T-cell (primary cell): ENCODE measurements around the gene UPF3A. TPM values are rescaled to one million over a fixed set of nuclear protein-coding genes. Genes with fewer than 3 reads are reported as not detected.
"Not testable (repeated sequence)": the region's sequence is repeated elsewhere in the genome, so short reads cannot be mapped to it uniquely, and the experiment has no call there.

Source experiments
- ATAC-seq, 4 experiments: fragments of 200-7000 bp in 3 of 4; fragments of 150-1000 bp in 1 of 4; cut with Tn5 transposase; replicated peaks in 1 of 4; 1 replicate in 3 of 4; 2 replicates in 1 of 4; pipeline ENCODE4 v1.10.0; 2021; ENCODE audit warnings: moderate library complexity in 3 of 4, mild to moderate bottlenecking in 2 of 4, moderate number of reproducible peaks in 1 of 4
- CTCF ChIA-PET, 2 donors: fragments of 300-600 bp; sonication (Branson Sonifier 250); formaldehyde crosslinking; loops; one replicate each; lab custom pipeline; 2022; ENCODE audit warnings: antibody characterized with exemption in 2 of 2; lab: Charles Lee
- POLR2A ChIA-PET, 2 donors: fragments of 300-600 bp; sonication (Branson Sonifier 250); formaldehyde crosslinking; loops; one replicate each; lab custom pipeline; 2022; ENCODE audit warnings: antibody characterized with exemption in 2 of 2; lab: Charles Lee
- DNase-seq, 35 experiments: peaks; one replicate each; pipeline versions ENCODE4 v3.0.0 to v3.0.0-alpha.2; 2013 to 2023
- H3K27ac ChIP-seq: one replicate; pipeline ENCODE4 v1.5.1; 2013; ENCODE audit warnings: low read length
- H3K27me3 ChIP-seq, 2 experiments: replicated peaks in 1 of 2; 1 replicate in 1 of 2; 2 replicates in 1 of 2; pipeline versions ENCODE4 v1.6.1 to v1.7.0; 2013; ENCODE audit warnings: low read length in 1 of 2, mixed read lengths in 1 of 2; ENCODE audit not compliant: control insufficient read depth in 2 of 2, insufficient read depth in 2 of 2; ENCODE audit errors: extremely low read depth in 1 of 2
- H3K36me3 ChIP-seq, 2 donors: 1 replicate in 1 of 2; 2 replicates in 1 of 2; pipeline versions ENCODE4 v1.6.1 to v1.7.0; 2013; ENCODE audit warnings: low read length in 1 of 2; ENCODE audit not compliant: control insufficient read depth in 2 of 2, insufficient read depth in 1 of 2; ENCODE audit errors: extremely low read depth in 1 of 2
- H3K4me1 ChIP-seq, 2 experiments: 1 replicate in 1 of 2; 2 replicates in 1 of 2; pipeline versions ENCODE4 v1.6.1 to v1.7.0; 2013; ENCODE audit warnings: low read length in 2 of 2, mixed read lengths in 1 of 2; ENCODE audit not compliant: insufficient read depth in 2 of 2, control insufficient read depth in 1 of 2; ENCODE audit errors: extremely low read depth in 1 of 2
- H3K4me3 ChIP-seq, 2 donors: 1 replicate in 1 of 2; 2 replicates in 1 of 2; pipeline versions ENCODE4 v1.5.1 to v1.7.0; 2013; ENCODE audit warnings: mild to moderate bottlenecking in 2 of 2, low read length in 1 of 2, moderate library complexity in 1 of 2; ENCODE audit not compliant: control insufficient read depth in 1 of 2; ENCODE audit errors: extremely low read depth in 1 of 2
- H3K9me3 ChIP-seq: 2 replicates; pipeline ENCODE4 v1.7.0; 2013
- H3K27ac Mint-ChIP-seq, 2 donors: one replicate each; pipeline ENCODE4 v1.8.0; 2020 to 2021; ENCODE audit warnings: mild to moderate bottlenecking in 2 of 2, mixed read lengths in 2 of 2
- H3K27me3 Mint-ChIP-seq, 2 donors: one replicate each; pipeline ENCODE4 v1.8.0; 2021 to 2022; ENCODE audit warnings: mixed read lengths in 2 of 2
- H3K36me3 Mint-ChIP-seq: one replicate; pipeline ENCODE4 v1.8.0; 2021; ENCODE audit warnings: mixed read lengths
- H3K4me1 Mint-ChIP-seq, 3 donors: one replicate each; pipeline ENCODE4 v1.8.0; 2020 to 2022; ENCODE audit warnings: mixed read lengths in 3 of 3, mild to moderate bottlenecking in 1 of 3
- H3K4me3 Mint-ChIP-seq, 3 donors: one replicate each; pipeline ENCODE4 v1.8.0; 2020 to 2022; ENCODE audit warnings: mild to moderate bottlenecking in 3 of 3, mixed read lengths in 3 of 3, moderate library complexity in 3 of 3
- H3K9me3 Mint-ChIP-seq, 3 donors: one replicate each; pipeline ENCODE4 v1.8.0; 2020 to 2022; ENCODE audit warnings: mixed read lengths in 3 of 3
- WGBS: methylation state at CpG from one replicate; pipeline ENCODE4 v1.1.5; 2013; ENCODE audit warnings: missing lambda C conversion rate; ENCODE audit not compliant: insufficient coverage; 5-methylcytosine and 5-hydroxymethylcytosine counted together
- total RNA-seq, 35 experiments: library from RNA in 6 of 35; stranded (reverse) in 6 of 35; fragments of 120-200 nt in 1 of 35; gene quantifications; one replicate each; pipeline versions ENCODE4 v1.2.1 to v1.2.4 and lab custom pipeline; 2013 to 2026

Gene UPF3A
- total RNA-seq, 5 donors from 2014 or later (not counting 1 experiment from before 2014, with no cell fraction given) = 40.5 to 105 (median 68.0) TPM

DNA sequence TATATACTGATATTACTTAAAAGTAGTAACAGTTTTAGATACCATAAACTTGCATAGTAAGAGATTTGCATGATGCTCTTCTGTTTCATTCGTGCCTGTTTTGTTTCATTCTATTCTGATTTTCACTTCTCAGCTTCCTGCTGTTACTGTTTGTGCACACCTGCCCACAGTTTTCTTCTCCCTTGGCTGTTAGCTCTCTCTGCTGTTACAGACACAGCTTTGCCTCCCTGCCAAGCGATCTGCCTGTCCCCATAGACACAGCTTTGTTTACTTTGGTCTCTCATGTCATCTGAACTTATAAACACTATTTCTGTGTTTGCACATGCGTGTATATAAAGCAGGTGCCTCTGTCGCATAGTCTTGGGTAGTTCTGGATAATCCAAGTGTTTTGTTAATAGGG lies 21.4 kb upstream of the UPF3A start:
- ChIA-PET POLR2A (no interaction called here), CTCF (no interaction called here)
- peaks cover 66% of the 10 kb centered on the region for H3K36me3 Mint-ChIP-seq
- Histone ChIP-seq H3K9me3 (no peaks in the 10 kb centered on the region), H3K36me3 (peaks cover 5 to 68% of the 10 kb centered on the region in 2 donors), H3K4me3 (no peak overlapping the region), H3K27me3 (no peaks in the 10 kb centered on the region), H3K4me1 (peaks cover 10 to 30% of the 10 kb centered on the region in 2 experiments), H3K27ac (no peak overlapping the region)
- H3K27me3 Mint-ChIP-seq = no peaks in the 10 kb centered on the region
- H3K4me1 Mint-ChIP-seq = peaks cover 29 to 44% (median 41%) of the 10 kb centered on the region in 3 donors
- no peaks in the 10 kb centered on the region for H3K9me3 Mint-ChIP-seq
- no peak overlapping the region for H3K27ac Mint-ChIP-seq
- ATAC-seq (no peak), DNase-seq (no peak)
- no peak overlapping the region for H3K4me3 Mint-ChIP-seq
- WGBS = 95% methylated on average over 3 of the region's 4 CpGs

DNA sequence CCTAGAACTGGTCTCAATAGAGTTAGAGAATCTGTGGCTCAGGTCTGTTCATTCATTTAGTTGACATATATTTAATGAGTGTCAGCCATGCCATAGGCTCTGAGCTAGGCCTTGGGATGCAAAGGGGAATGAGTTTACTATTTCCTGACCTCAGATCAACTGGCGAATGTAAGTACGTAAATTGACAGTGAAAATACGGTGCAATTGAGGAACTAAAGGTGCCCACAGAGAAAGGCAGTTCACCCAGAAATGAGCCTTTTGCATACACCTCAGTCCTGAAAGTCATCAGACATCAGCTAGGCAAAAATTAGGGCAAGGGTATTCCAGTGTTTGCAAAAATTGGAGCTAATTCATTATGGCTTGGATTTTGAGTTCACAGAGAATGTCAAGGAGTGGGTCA lies 20.6 kb upstream of the UPF3A start:
- 70% methylated on average over 3 of the region's 3 CpGs for WGBS
- peaks cover 10 to 32% of the 10 kb centered on the region in 2 experiments for H3K4me1 ChIP-seq
- H3K4me3 Mint-ChIP-seq = no peak overlapping the region

DNA sequence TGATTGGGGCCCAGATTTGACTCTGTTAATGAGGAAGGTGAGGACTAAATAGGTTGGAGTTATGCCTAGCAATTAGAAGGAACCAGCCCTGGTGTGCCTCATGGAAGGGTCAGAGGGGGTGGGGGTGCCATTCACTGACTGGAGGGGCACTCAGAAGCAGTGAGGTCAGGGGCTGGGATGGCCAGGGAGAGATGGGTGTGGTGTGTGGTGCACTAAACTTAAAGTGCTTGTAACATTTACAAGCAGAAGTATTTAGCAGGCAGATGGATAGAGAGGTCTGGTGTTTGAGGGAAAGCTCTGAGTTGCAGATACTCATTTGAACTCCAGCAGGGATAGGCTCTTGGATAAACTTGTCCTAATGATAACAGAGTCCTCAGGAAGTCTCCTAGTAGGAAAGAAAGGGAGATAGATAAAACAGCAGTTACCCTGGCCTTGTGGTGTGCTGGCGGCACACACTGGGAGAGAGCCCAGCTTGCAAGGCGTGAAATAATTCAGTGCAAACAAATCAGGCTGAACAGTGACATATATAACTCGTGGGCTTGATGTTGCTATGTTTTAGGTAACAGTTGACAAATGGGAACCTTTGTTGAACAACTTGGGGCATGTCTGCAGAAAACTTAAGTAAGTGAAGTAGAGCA lies 20.0 kb upstream of the UPF3A start:
- H3K27me3 Mint-ChIP-seq = no peaks in the 10 kb centered on the region
- H3K4me1 Mint-ChIP-seq = peaks cover 29 to 52% (median 42%) of the 10 kb centered on the region in 3 donors
- Histone ChIP-seq H3K27ac (no peak overlapping the region), H3K27me3 (no peaks in the 10 kb centered on the region), H3K36me3 (peaks cover 0 to 66% of the 10 kb centered on the region in 2 donors), H3K4me1 (peaks cover 10 to 38% of the 10 kb centered on the region in 2 experiments), H3K4me3 (no peak overlapping the region), H3K9me3 (no peaks in the 10 kb centered on the region)
- POLR2A ChIA-PET = interaction anchor here in 1 of 2 donors (0.6 kb wide), 1 partner anchor 35 kb away, joined by 3 read pairs; no protein-coding TSS in a partner anchor
- H3K27ac Mint-ChIP-seq = peak overlapping the region; percentile 60 to 82
- H3K4me3 Mint-ChIP-seq = no peak overlapping the region
- DNase-seq (no peak), ATAC-seq (no peak)
- WGBS = 87% methylated on average over 3 of the region's 3 CpGs
- CTCF ChIA-PET = no interaction called here
- H3K9me3 Mint-ChIP-seq = no peaks in the 10 kb centered on the region
- peaks cover 66% of the 10 kb centered on the region for H3K36me3 Mint-ChIP-seq

More for the DNA sequence above, 20.6 kb upstream of the UPF3A start:
- H3K4me3 ChIP-seq = no peak overlapping the region
- H3K27ac ChIP-seq = no peak overlapping the region
- DNase-seq (no peak), ATAC-seq (no peak)
- Mint-ChIP-seq H3K27ac (peak overlapping the region; percentile 60 to 82), H3K9me3 (no peaks in the 10 kb centered on the region), H3K36me3 (peaks cover 65% of the 10 kb centered on the region), H3K27me3 (no peaks in the 10 kb centered on the region), H3K4me1 (peaks cover 29 to 49% (median 44%) of the 10 kb centered on the region in 3 donors)
- peaks cover under 1 to 66% of the 10 kb centered on the region in 2 donors for H3K36me3 ChIP-seq
- ChIA-PET CTCF (no interaction called here), POLR2A (interaction anchor here in 1 of 2 donors (0.6 kb wide), 1 partner anchor 36 kb away, joined by 3 read pairs; no protein-coding TSS in a partner anchor)
- H3K9me3 ChIP-seq = no peaks in the 10 kb centered on the region
- no peaks in the 10 kb centered on the region for H3K27me3 ChIP-seq

DNA sequence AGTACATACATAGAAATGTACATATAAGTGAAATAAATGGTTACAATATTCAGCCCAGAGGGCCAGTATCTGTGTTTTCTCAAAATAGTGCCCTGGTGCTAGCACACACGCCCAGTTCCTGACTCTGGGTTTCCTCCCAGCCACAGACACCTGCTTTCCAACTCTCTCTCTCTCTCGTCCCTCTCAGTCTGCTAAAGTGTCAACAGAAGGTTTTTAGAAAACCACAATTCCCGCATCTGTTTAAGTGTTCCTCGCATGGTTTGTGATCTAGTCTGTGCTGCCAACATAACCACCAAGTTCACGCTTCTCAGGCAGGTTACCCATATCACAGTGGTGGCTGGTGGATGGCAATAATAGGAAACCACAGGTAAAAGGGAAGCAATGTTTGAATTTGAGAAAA lies 17.8 kb upstream of the UPF3A start:
- POLR2A ChIA-PET = no interaction called here
- WGBS = 7% methylated on average over 2 of the region's 5 CpGs
- DNase-seq = peak in 26 of 35 experiments; percentile 4 to 70 (median 21)
- peaks cover 69% of the 10 kb centered on the region for H3K36me3 Mint-ChIP-seq
- Histone ChIP-seq H3K4me1 (peaks cover 10 to 57% of the 10 kb centered on the region in 2 experiments), H3K4me3 (no peak overlapping the region), H3K36me3 (peaks cover 0 to 69% of the 10 kb centered on the region in 2 donors), H3K9me3 (no peaks in the 10 kb centered on the region), H3K27me3 (no peaks in the 10 kb centered on the region), H3K27ac (peak overlapping the region; percentile 40)
- CTCF ChIA-PET = no interaction called here
- ATAC-seq = peak; percentile 15 to 78 (median 56)
- peak overlapping the region in 2 of 3 donors; percentile 26 to 46 for H3K4me3 Mint-ChIP-seq
- peaks cover 38 to 62% (median 57%) of the 10 kb centered on the region in 3 donors for H3K4me1 Mint-ChIP-seq
- H3K27me3 Mint-ChIP-seq = no peaks in the 10 kb centered on the region
- H3K27ac Mint-ChIP-seq = peak overlapping the region; percentile 76 to 91
- H3K9me3 Mint-ChIP-seq = no peaks in the 10 kb centered on the region

DNA sequence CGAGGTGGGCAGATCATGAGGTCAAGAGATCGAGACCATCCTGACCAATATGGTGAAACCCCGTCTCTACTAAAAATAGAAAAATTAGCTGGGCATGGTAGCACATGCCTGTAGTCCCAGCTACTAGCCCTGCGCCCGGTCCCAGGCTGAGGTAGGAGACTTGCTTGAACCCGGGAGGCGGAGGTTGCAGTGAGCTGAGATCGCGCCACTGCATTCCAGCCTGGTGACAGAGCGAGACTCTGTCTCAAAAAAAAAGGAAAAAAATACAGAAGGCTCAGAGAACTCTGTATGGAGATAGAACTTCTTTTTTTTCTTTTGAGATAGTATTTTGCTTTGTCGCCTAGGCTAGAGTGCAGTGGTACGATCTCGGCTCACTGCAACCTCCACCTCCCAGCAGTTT lies 17.1 kb upstream of the UPF3A start:
- Mint-ChIP-seq H3K4me1 (peaks cover 43 to 68% (median 63%) of the 10 kb centered on the region in 3 donors), H3K36me3 (peaks cover 73% of the 10 kb centered on the region)
- H3K27me3 Mint-ChIP-seq, POLR2A ChIA-PET, H3K4me3 Mint-ChIP-seq, H3K9me3 Mint-ChIP-seq, ATAC-seq, H3K27ac Mint-ChIP-seq, H3K9me3 ChIP-seq, CTCF ChIA-PET, H3K27me3 ChIP-seq, H3K27ac ChIP-seq, H3K4me3 ChIP-seq, DNase-seq: not testable (repeated sequence)
- H3K4me1 ChIP-seq = peaks cover 10 to 64% of the 10 kb centered on the region in 2 experiments
- 91% methylated on average over 6 of the region's 13 CpGs for WGBS
- peaks cover 0 to 71% of the 10 kb centered on the region in 2 donors for H3K36me3 ChIP-seq

DNA sequence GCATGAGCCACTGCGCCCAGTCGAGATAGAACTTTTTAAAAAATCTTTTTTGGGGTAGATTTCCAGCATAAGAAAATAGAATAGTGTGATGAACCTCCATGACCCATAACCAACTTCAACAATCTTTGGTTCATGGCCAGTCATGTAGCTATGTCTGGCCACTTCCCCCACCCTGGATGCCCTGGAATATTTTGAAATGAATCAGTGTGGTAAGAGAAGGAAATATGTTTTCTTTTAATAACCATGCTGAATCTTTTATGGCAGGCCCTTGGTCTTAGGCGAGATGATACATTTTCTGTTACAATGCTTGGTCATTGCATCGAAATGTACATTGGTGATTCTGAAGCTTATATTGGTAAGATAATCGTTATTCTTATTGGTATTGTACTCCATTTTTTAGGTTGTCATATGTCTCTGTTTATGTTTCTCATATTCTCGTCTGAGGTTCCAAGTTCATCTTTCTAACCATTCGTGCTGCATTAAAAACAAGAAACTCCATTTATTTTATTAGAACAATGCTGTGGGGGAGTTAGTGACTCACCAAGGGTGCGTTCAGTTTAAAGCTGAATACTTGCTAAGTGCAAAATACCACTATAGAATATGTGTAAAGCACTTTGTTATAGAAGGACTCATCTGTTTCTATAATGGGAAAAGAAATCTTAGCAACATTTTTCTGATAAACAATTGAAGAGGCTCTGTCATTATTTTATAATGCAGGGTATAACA lies 16.4 kb upstream of the UPF3A start:
- WGBS = 100% methylated on average over 1 of the region's 8 CpGs
- Mint-ChIP-seq H3K27me3 (no peaks in the 10 kb centered on the region), H3K27ac (peak overlapping the region in 1 of 2 donors; percentile 39), H3K9me3 (no peaks in the 10 kb centered on the region), H3K4me3 (no peak overlapping the region), H3K36me3 (peaks cover 70% of the 10 kb centered on the region), H3K4me1 (peaks cover 45 to 67% (median 60%) of the 10 kb centered on the region in 3 donors)
- ChIA-PET CTCF (no interaction called here), POLR2A (no interaction called here)
- Histone ChIP-seq H3K9me3 (no peaks in the 10 kb centered on the region), H3K27me3 (no peaks in the 10 kb centered on the region), H3K4me1 (peaks cover 10 to 65% of the 10 kb centered on the region in 2 experiments), H3K27ac (no peak overlapping the region), H3K36me3 (peaks cover 0 to 64% of the 10 kb centered on the region in 2 donors), H3K4me3 (no peak overlapping the region)
- ATAC-seq = no peak
- no peak for DNase-seq
